CD4-positive, alpha-beta T cell treated with Interleukin-15 for 1 hour (primary cell): ENCODE results near the gene UBE2V1.
"Not testable (repeated sequence)": the region's sequence is repeated elsewhere in the genome, so short reads cannot be mapped to it uniquely, and the experiment has no call there.

Experiments
- DNase-seq: peaks from one replicate; pipeline ENCODE4 v3.0.0-alpha.2; 2020

Gene UBE2V1

GRCh38 chr20:50113420-50114224 is 672 bp upstream of the UBE2V1 start:
- no peak for DNase-seq

GRCh38 chr20:50111829-50112495 is 988 bp downstream of the UBE2V1 start:
- no peak for DNase-seq

GRCh38 chr20:50111120-50111828 is 1.7 kb downstream of the UBE2V1 start:
- no peak for DNase-seq

- DNase-seq = peak; percentile 64
Measured at GRCh38 chr20:50110141-50111047, 2.6 kb downstream of the UBE2V1 start.

- no peak for DNase-seq
Measured at GRCh38 chr20:50108556-50109235, 4.3 kb downstream of the UBE2V1 start.

GRCh38 chr20:50107796-50108331 is 5.1 kb downstream of the UBE2V1 start:
- no peak for DNase-seq

- no peak for DNase-seq
Measured at GRCh38 chr20:50107086-50107660, 5.8 kb downstream of the UBE2V1 start.

GRCh38 chr20:50106669-50107068 is 6.3 kb downstream of the UBE2V1 start:
- not testable (repeated sequence) for DNase-seq

- DNase-seq = not testable (repeated sequence)
Measured at GRCh38 chr20:50103464-50104107, 9.4 kb downstream of the UBE2V1 start.

GRCh38 chr20:50102551-50102950 is 10.4 kb downstream of the UBE2V1 start:
- not testable (repeated sequence) for DNase-seq

GRCh38 chr20:50101887-50102286 is 11.1 kb downstream of the UBE2V1 start:
- DNase-seq = no peak

- DNase-seq = no peak
Measured at GRCh38 chr20:50101281-50101680, 11.7 kb downstream of the UBE2V1 start.

GRCh38 chr20:50100552-50100951 is 12.4 kb downstream of the UBE2V1 start:
- DNase-seq = no peak

- DNase-seq = no peak
Measured at GRCh38 chr20:50099565-50099991, 13.4 kb downstream of the UBE2V1 start.

- DNase-seq = no peak
Measured at GRCh38 chr20:50099113-50099512, 13.8 kb downstream of the UBE2V1 start.

GRCh38 chr20:50098259-50098658 is 14.7 kb downstream of the UBE2V1 start:
- no peak for DNase-seq

GRCh38 chr20:50097843-50098242 is 15.1 kb downstream of the UBE2V1 start:
- DNase-seq = no peak

- no peak for DNase-seq
Measured at GRCh38 chr20:50096237-50096636, 16.7 kb downstream of the UBE2V1 start.

- no peak for DNase-seq
Measured at GRCh38 chr20:50095476-50096078, 17.4 kb downstream of the UBE2V1 start.

GRCh38 chr20:50094522-50094921 is 18.4 kb downstream of the UBE2V1 start:
- DNase-seq = no peak
